ENCODE measurements around the gene SDSL.

GRCh38 chr12:113398346-113399290, 23.6 kb upstream of the SDSL start:
- TF ChIP-seq CTCF (IDR thresholded peaks at IDR 0.05), result no peak
- no peak for TF ChIP-seq EZH2 (IDR thresholded peaks at IDR 0.05)

Measured in neural progenitor cell (in vitro differentiated cells).